ENCODE results near the gene TMEM139.

The TMEM139 gene

GRCh38 chr7:143283381-143283780 lies 1.4 kb upstream of the TMEM139 start:
- no peak overlapping the region for H3K27ac ChIP-seq (replicated peaks)
- H3K4me3 ChIP-seq (replicated peaks; ENCODE audit: insufficient read depth, low read length), result no peak overlapping the region
- no peak for DNase-seq (ENCODE audit: low read depth in 1 of 2, low spot score in 1 of 2)
- H3K27me3 ChIP-seq (ENCODE audit: insufficient read depth, poor library complexity, severe bottlenecking), result no peaks in the 10 kb centered on the region
- no peak for TF ChIP-seq POLR2AphosphoS5 (IDR thresholded peaks at IDR 0.05; ENCODE audit: low read depth)
- TF ChIP-seq, protein P1, sequence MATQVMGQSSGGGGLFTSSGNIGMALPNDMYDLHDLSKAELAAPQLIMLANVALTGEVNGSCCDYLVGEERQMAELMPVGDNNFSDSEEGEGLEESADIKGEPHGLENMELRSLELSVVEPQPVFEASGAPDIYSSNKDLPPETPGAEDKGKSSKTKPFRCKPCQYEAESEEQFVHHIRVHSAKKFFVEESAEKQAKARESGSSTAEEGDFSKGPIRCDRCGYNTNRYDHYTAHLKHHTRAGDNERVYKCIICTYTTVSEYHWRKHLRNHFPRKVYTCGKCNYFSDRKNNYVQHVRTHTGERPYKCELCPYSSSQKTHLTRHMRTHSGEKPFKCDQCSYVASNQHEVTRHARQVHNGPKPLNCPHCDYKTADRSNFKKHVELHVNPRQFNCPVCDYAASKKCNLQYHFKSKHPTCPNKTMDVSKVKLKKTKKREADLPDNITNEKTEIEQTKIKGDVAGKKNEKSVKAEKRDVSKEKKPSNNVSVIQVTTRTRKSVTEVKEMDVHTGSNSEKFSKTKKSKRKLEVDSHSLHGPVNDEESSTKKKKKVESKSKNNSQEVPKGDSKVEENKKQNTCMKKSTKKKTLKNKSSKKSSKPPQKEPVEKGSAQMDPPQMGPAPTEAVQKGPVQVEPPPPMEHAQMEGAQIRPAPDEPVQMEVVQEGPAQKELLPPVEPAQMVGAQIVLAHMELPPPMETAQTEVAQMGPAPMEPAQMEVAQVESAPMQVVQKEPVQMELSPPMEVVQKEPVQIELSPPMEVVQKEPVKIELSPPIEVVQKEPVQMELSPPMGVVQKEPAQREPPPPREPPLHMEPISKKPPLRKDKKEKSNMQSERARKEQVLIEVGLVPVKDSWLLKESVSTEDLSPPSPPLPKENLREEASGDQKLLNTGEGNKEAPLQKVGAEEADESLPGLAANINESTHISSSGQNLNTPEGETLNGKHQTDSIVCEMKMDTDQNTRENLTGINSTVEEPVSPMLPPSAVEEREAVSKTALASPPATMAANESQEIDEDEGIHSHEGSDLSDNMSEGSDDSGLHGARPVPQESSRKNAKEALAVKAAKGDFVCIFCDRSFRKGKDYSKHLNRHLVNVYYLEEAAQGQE (IDR thresholded peaks at IDR 0.05; ENCODE audit: insufficient replicate concordance, low read depth), result no peak
- no peak for TF ChIP-seq GABPA (IDR thresholded peaks at IDR 0.05; ENCODE audit: low read depth)
- TF ChIP-seq, protein P2, sequence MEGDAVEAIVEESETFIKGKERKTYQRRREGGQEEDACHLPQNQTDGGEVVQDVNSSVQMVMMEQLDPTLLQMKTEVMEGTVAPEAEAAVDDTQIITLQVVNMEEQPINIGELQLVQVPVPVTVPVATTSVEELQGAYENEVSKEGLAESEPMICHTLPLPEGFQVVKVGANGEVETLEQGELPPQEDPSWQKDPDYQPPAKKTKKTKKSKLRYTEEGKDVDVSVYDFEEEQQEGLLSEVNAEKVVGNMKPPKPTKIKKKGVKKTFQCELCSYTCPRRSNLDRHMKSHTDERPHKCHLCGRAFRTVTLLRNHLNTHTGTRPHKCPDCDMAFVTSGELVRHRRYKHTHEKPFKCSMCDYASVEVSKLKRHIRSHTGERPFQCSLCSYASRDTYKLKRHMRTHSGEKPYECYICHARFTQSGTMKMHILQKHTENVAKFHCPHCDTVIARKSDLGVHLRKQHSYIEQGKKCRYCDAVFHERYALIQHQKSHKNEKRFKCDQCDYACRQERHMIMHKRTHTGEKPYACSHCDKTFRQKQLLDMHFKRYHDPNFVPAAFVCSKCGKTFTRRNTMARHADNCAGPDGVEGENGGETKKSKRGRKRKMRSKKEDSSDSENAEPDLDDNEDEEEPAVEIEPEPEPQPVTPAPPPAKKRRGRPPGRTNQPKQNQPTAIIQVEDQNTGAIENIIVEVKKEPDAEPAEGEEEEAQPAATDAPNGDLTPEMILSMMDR (IDR thresholded peaks at IDR 0.05; ENCODE audit: insufficient read depth, low read length), result no peak
- no peak for TF ChIP-seq SPI1 (IDR thresholded peaks at IDR 0.05; ENCODE audit: borderline replicate concordance, low read depth)

DNA sequence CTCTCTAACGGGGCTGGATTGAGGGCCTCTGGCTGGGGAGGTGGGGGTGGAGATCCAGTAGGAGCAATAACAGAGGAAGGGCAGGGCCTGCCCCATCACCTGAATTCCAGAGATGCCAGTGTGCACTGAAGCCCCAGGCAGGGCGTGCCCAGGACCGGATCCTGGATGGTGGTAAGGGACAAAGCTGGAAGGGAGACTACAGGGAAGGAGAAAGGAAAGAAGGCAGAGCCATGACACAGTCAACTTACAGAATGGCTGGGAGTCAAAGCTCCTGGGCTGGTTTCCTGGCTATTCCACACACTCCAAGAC lies 666 bp downstream of the TMEM139 start:
- H3K27ac ChIP-seq (replicated peaks), result no peak overlapping the region
- no peak overlapping the region for H3K4me3 ChIP-seq (replicated peaks; ENCODE audit: insufficient read depth, low read length)
- no peaks in the 10 kb centered on the region for H3K27me3 ChIP-seq (ENCODE audit: insufficient read depth, poor library complexity, severe bottlenecking)
- no peak for DNase-seq (ENCODE audit: low read depth in 1 of 2, low spot score in 1 of 2)
- TF ChIP-seq, protein P1 (IDR thresholded peaks at IDR 0.05; ENCODE audit: insufficient replicate concordance, low read depth), result no peak
- TF ChIP-seq SPI1 (IDR thresholded peaks at IDR 0.05; ENCODE audit: borderline replicate concordance, low read depth) (no peak), GABPA (IDR thresholded peaks at IDR 0.05; ENCODE audit: low read depth) (no peak), POLR2AphosphoS5 (IDR thresholded peaks at IDR 0.05; ENCODE audit: low read depth) (no peak)
- TF ChIP-seq, protein P2 (IDR thresholded peaks at IDR 0.05; ENCODE audit: insufficient read depth, low read length), result no peak

DNA sequence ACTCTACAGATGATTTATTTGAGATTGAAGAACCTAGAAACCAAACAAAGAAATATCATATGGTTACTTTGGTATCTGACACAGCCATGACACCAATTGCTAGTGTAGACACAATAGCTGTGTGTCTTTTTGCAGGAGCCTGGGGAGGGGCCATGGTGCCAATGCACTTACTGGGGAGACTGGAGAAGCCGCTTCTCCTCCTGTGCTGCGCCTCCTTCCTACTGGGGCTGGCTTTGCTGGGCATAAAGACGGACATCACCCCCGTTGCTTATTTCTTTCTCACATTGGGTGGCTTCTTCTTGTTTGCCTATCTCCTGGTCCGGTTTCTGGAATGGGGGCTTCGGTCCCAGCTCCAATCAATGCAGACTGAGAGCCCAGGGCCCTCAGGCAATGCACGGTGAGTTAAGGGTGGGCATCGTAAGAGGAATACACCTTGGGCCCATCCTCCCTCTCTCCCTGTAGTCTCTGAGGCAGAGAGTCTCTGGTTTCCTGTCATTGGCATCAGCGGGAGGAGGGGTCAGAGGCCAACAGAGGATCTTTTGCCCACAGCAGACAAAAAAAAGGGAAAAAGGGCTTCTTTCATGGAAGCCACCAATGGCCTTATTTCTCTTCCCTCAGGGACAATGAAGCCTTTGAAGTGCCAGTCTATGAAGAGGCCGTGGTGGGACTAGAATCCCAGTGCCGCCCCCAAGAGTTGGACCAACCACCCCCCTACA lies 1.2 kb downstream of the TMEM139 start:
- no peak overlapping the region for H3K4me3 ChIP-seq (replicated peaks; ENCODE audit: insufficient read depth, low read length)
- no peak for DNase-seq (ENCODE audit: low read depth in 1 of 2, low spot score in 1 of 2)
- TF ChIP-seq GABPA (IDR thresholded peaks at IDR 0.05; ENCODE audit: low read depth) (no peak), POLR2AphosphoS5 (IDR thresholded peaks at IDR 0.05; ENCODE audit: low read depth) (no peak), SPI1 (IDR thresholded peaks at IDR 0.05; ENCODE audit: borderline replicate concordance, low read depth) (no peak)
- TF ChIP-seq, protein P1 (IDR thresholded peaks at IDR 0.05; ENCODE audit: insufficient replicate concordance, low read depth), result no peak
- TF ChIP-seq, protein P2 (IDR thresholded peaks at IDR 0.05; ENCODE audit: insufficient read depth, low read length), result no peak

More for the DNA sequence above, 1.2 kb downstream of the TMEM139 start:
- Histone ChIP-seq H3K27me3 (ENCODE audit: insufficient read depth, poor library complexity, severe bottlenecking) (no peaks in the 10 kb centered on the region), H3K27ac (replicated peaks) (no peak overlapping the region)

All from HL-60 (cell line).